GM23248 (cell line): ENCODE measurements around the gene B4GALT3. TPM values are rescaled to one million over a fixed set of nuclear protein-coding genes. Genes with fewer than 3 reads are reported as not detected.

Source experiments
- DNase-seq: peaks from one replicate; pipeline ENCODE4 v3.0.0-alpha.2; 2015
- H2AFZ ChIP-seq: fragments of 200-600 bp; sonication (generic); 2 replicates; pipeline ENCODE4 v1.6.1; 2016; ENCODE audit warnings: antibody characterized with exemption
- H3F3A ChIP-seq: fragments of 200-600 bp; sonication (generic); 2 replicates; pipeline ENCODE4 v1.6.1; 2016; ENCODE audit warnings: mild to moderate bottlenecking, antibody characterized with exemption, mixed run types; ENCODE audit not compliant: insufficient read depth
- H3K27ac ChIP-seq: fragments of 200-600 bp; sonication (generic); 2 replicates; pipeline ENCODE4 v1.5.1; 2016; ENCODE audit warnings: mild to moderate bottlenecking
- H3K27me3 ChIP-seq: fragments of 200-600 bp; sonication (generic); replicated peaks from 2 replicates; pipeline ENCODE4 v1.6.1; 2016; ENCODE audit warnings: mild to moderate bottlenecking; ENCODE audit not compliant: insufficient read depth
- H3K36me3 ChIP-seq: fragments of 200-600 bp; sonication (generic); 2 replicates; pipeline ENCODE4 v1.6.1; 2016; ENCODE audit warnings: low read depth, mild to moderate bottlenecking
- H3K4me1 ChIP-seq: fragments of 200-600 bp; sonication (generic); 2 replicates; pipeline ENCODE4 v1.6.1; 2016; ENCODE audit warnings: mild to moderate bottlenecking; ENCODE audit not compliant: insufficient read depth
- H3K4me2 ChIP-seq: fragments of 200-600 bp; sonication (generic); one replicate; pipeline ENCODE4 v1.6.1; 2016; ENCODE audit warnings: mild to moderate bottlenecking; ENCODE audit not compliant: unreplicated experiment
- H3K4me3 ChIP-seq: fragments of 200-600 bp; sonication (generic); 2 replicates; pipeline ENCODE4 v1.5.1; 2016; ENCODE audit warnings: mild to moderate bottlenecking
- H3K79me2 ChIP-seq: fragments of 200-600 bp; sonication (generic); 2 replicates; pipeline ENCODE4 v1.6.1; 2016; ENCODE audit warnings: mild to moderate bottlenecking; ENCODE audit not compliant: insufficient read depth
- H3K9ac ChIP-seq: fragments of 200-600 bp; sonication (generic); 2 replicates; pipeline ENCODE4 v1.6.1; 2016; ENCODE audit warnings: mild to moderate bottlenecking
- H3K9me2 ChIP-seq: fragments of 200-600 bp; sonication (generic); 2 replicates; pipeline ENCODE4 v1.6.1; 2016; ENCODE audit warnings: mixed run types, mild to moderate bottlenecking, moderate library complexity; ENCODE audit not compliant: insufficient read depth
- H3K9me3 ChIP-seq: fragments of 200-600 bp; sonication (generic); one replicate; pipeline ENCODE4 v1.6.1; 2017; ENCODE audit warnings: low read depth
- H4K20me1 ChIP-seq: fragments of 200-600 bp; sonication (generic); 2 replicates; pipeline ENCODE4 v1.6.0; 2016; ENCODE audit not compliant: insufficient read depth
- EZH2 ChIP-seq: fragments of 200-600 bp; sonication (generic); IDR thresholded peaks from 2 replicates; pipeline ENCODE4 v1.6.1; 2018; ENCODE audit warnings: antibody characterized with exemption, mild to moderate bottlenecking; ENCODE audit not compliant: insufficient read depth, poor library complexity, severe bottlenecking
- EZH2phosphoT487 ChIP-seq: fragments of 200-600 bp; sonication (generic); IDR thresholded peaks from 2 replicates; pipeline ENCODE4 v1.6.1; 2018; ENCODE audit warnings: antibody characterized with exemption, moderate library complexity, mild to moderate bottlenecking, low read depth; ENCODE audit not compliant: insufficient read depth
- WGBS, 2 experiments: methylation state at CpG; one replicate each; pipeline ENCODE4 v1.1.6; 2015 to 2017; ENCODE audit warnings: low lambda C conversion rate in 2 of 2, low coverage in 1 of 2; ENCODE audit errors: missing lambda C conversion rate in 2 of 2; 5-methylcytosine and 5-hydroxymethylcytosine counted together
- in situ Hi-C: fragments of 300-500 bp; cut with MboI; formaldehyde crosslinking; loops from 2 replicates; pipeline ENCODE4 v1.15.0; 2020
- polyA plus RNA-seq: library from polyadenylated mRNA; unstranded; fragments of >200 nt; fragmentation: Nextera tagmentation; extraction: Ambion mirVana; gene quantifications from 2 replicates; pipeline ENCODE4 v1.2.1, GENCODE V29; 2016
- total RNA-seq: library from RNA; depleted of rRNA; stranded (reverse); fragments of >200 nt; shearing (Covaris generic); gene quantifications from 2 replicates; pipeline ENCODE4 v1.2.3, GENCODE V29; 2014

B4GALT3 gene
- total and polyA plus RNA-seq, 2 experiments from 2014 or later: 31.3 to 34.5 TPM

DNA sequence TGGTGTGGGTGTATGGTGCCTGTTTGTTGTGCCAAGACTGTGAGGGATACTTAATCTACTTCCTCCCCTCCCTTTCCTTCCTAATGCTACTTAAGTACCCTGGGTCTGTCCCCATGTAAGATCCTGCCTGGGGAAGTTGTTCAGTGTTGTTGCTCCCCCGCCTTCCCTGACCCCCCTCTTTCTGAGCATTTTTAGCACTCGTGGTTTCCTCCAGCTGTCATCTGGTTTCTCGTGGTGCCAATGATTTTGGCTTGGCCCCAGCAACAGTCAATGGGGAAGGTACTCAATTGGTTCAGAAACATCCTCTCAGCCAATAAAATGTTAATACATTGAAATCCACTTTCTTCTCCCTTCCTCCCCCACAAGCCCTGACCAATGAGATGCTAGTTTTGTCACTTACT, 8.0 kb upstream of the B4GALT3 start:
- no peaks in the 10 kb centered on the region for H3K9me2 ChIP-seq
- H3K4me1 ChIP-seq: peaks cover 43% of the 10 kb centered on the region
- H4K20me1 ChIP-seq: no peaks in the 10 kb centered on the region
- TF ChIP-seq EZH2phosphoT487 (no peak), EZH2 (no peak)
- whole genome bisulfite sequencing, 2 experiments: 0 to 3% methylated on average over 3 of the region's 3 CpGs
- no peaks in the 10 kb centered on the region for H3K79me2 ChIP-seq
- no peak overlapping the region for H3K9ac ChIP-seq
- peak overlapping the region; percentile 49 for H3K27ac ChIP-seq
- H3F3A ChIP-seq: peaks cover 32% of the 10 kb centered on the region
- in situ Hi-C loops: no loop called here
- H3K4me3 ChIP-seq: no peak overlapping the region
- H3K27me3 ChIP-seq: no peaks in the 10 kb centered on the region
- peak overlapping the region; percentile 11 for H3K4me2 ChIP-seq
- DNase-seq: peak; percentile 61
- H3K36me3 ChIP-seq: no peaks in the 10 kb centered on the region
- peak overlapping the region; percentile 54 for H2AFZ ChIP-seq
- no peaks in the 10 kb centered on the region for H3K9me3 ChIP-seq

DNA sequence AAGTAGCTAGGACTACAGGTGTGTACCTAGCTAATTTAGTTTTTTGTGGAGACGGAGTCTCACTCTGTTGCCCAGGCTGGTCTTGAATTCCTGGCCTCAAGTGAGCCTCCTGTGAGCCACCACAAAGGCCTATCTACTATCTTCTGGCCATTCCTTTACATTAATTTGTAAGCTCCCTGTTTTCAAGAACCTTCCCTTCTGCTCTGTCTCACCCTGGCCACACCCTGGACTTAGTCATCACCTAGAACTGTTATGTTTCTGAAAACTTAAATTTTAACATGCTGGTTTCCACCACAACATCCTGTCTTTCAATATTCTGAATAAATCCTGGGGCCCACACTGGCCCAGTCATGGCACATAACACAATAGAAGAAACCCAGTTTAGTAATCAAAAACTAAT, 4.9 kb upstream of the B4GALT3 start:
- Histone ChIP-seq H3K4me1 (peaks cover 26% of the 10 kb centered on the region), H3K36me3 (no peaks in the 10 kb centered on the region), H4K20me1 (no peaks in the 10 kb centered on the region), H3K27me3 (no peaks in the 10 kb centered on the region), H3K9me3 (no peaks in the 10 kb centered on the region), H3K79me2 (peaks cover 1% of the 10 kb centered on the region), H3K9ac (peak overlapping the region; percentile 56), H3K4me2 (peak overlapping the region; percentile 71), H3F3A (peaks cover 18% of the 10 kb centered on the region; the same call in 1 of the 2 replicates), H3K4me3 (peak overlapping the region; percentile 13), H2AFZ (peak overlapping the region; percentile 38), H3K9me2 (no peaks in the 10 kb centered on the region), H3K27ac (peak overlapping the region; percentile 85)
- TF ChIP-seq EZH2: no peak
- TF ChIP-seq EZH2phosphoT487: no peak
- 87 to 91% methylated on average over 1 of the region's 1 CpG for WGBS, 2 experiments
- peak; percentile 84 for DNase-seq
- in situ Hi-C loops: no loop called here

DNA sequence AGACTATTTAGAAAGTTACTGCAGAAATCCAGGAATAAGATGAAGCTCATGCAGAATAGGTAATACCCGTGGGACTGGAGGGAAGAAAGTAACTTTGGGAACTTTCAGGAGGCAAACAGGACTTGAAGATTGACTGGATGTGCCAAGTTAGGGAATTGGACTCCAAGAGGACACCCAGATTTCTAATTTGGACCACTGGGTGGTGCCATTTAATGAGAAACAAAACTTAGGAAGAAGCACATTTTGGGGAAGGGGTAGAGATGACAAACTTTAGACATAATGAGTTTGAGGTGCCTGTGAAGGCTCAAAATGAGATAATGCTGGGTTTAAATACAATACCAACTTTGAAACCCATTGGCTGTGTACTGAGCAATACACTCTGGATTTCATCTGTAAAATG, 3.3 kb upstream of the B4GALT3 start:
- peak; percentile 47 for DNase-seq

DNA sequence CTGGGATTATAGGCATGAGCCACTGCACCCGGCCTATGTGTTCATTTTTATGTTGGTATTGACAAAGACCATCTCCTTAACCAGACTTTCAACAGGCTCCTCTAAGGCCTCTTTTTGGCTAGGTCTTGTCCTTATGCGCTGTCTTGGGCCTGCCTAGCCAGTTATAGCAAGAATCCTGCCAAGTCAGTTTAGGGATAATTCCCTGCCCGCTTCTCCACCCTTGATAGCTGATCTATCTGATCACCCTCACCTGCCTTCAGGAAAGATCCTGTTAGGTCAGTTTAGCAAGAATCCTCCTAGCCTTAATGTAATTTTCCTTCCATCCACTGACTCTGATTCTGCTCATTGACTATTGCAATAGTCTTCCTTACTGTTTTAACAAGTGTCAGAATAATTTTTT, 2.4 kb upstream of the B4GALT3 start:
- 85 to 94% methylated on average over 3 of the region's 3 CpGs for WGBS, 2 experiments
- H3K36me3 ChIP-seq: no peaks in the 10 kb centered on the region
- peaks cover 17% of the 10 kb centered on the region for H3K79me2 ChIP-seq
- H3K4me3 ChIP-seq: no peak overlapping the region
- peaks cover 21% of the 10 kb centered on the region; the same call in 1 of the 2 replicates for H3F3A ChIP-seq
- no peaks in the 10 kb centered on the region for H3K9me2 ChIP-seq
- in situ Hi-C loops: no loop called here
- H2AFZ ChIP-seq: no peak overlapping the region
- no peaks in the 10 kb centered on the region for H4K20me1 ChIP-seq
- H3K4me2 ChIP-seq: no peak overlapping the region
- TF ChIP-seq EZH2phosphoT487 (no peak), EZH2 (no peak)
- no peaks in the 10 kb centered on the region for H3K9me3 ChIP-seq
- no peak overlapping the region for H3K9ac ChIP-seq
- DNase-seq: no peak
- peaks cover 15% of the 10 kb centered on the region for H3K4me1 ChIP-seq
- H3K27ac ChIP-seq: no peak overlapping the region
- no peaks in the 10 kb centered on the region for H3K27me3 ChIP-seq

More for the DNA sequence above, 3.3 kb upstream of the B4GALT3 start:
- Histone ChIP-seq H3K27me3 (no peaks in the 10 kb centered on the region), H2AFZ (no peak overlapping the region), H3K9me3 (no peaks in the 10 kb centered on the region), H3K9ac (no peak overlapping the region), H4K20me1 (no peaks in the 10 kb centered on the region), H3K4me1 (peaks cover 22% of the 10 kb centered on the region), H3F3A (peaks cover 21% of the 10 kb centered on the region; the same call in 1 of the 2 replicates), H3K4me2 (no peak overlapping the region), H3K27ac (no peak overlapping the region), H3K36me3 (no peaks in the 10 kb centered on the region), H3K9me2 (no peaks in the 10 kb centered on the region), H3K4me3 (no peak overlapping the region), H3K79me2 (peaks cover 17% of the 10 kb centered on the region)
- in situ Hi-C loops: no loop called here
- no peak for TF ChIP-seq EZH2
- TF ChIP-seq EZH2phosphoT487: no peak
- 13 to 29% methylated on average over 1 of the region's 1 CpG for WGBS, 2 experiments

DNA sequence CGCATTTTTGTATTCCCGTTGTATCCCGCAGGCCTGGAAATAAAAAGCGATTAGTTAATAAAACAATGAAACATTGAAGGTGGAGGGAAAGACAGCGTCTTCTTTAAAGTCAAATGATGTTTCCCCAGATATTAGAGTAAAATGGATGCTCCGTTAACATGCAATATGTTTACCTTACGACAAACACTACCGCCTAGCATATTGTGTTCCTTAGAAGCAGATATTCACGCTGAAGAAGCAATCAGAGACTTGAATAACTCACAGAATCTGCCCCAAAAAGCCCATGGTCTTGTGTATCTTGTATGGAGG, 583 bp upstream of the B4GALT3 start:
- H3K4me3 ChIP-seq: peak overlapping the region; percentile 98
- H3K4me1 ChIP-seq: peaks cover 22% of the 10 kb centered on the region
- no peaks in the 10 kb centered on the region for H3K27me3 ChIP-seq
- no peaks in the 10 kb centered on the region for H4K20me1 ChIP-seq
- H3K4me2 ChIP-seq: peak overlapping the region; percentile 90
- H3K9me2 ChIP-seq: no peaks in the 10 kb centered on the region
- H3K9me3 ChIP-seq: no peaks in the 10 kb centered on the region
- peaks cover 26% of the 10 kb centered on the region for H3F3A ChIP-seq
- WGBS, 2 experiments: 46 to 54% methylated on average over 9 of the region's 9 CpGs
- H2AFZ ChIP-seq: peak overlapping the region; percentile 74
- DNase-seq: no peak
- H3K9ac ChIP-seq: peak overlapping the region; percentile 97
- no peaks in the 10 kb centered on the region for H3K36me3 ChIP-seq
- peak overlapping the region; percentile 39 for H3K27ac ChIP-seq
- TF ChIP-seq EZH2 (no peak), EZH2phosphoT487 (no peak)
- peaks cover 17% of the 10 kb centered on the region for H3K79me2 ChIP-seq
- in situ Hi-C loops: no loop called here
